ENCODE measurements around the gene LIPJ.

The LIPJ gene

DNA sequence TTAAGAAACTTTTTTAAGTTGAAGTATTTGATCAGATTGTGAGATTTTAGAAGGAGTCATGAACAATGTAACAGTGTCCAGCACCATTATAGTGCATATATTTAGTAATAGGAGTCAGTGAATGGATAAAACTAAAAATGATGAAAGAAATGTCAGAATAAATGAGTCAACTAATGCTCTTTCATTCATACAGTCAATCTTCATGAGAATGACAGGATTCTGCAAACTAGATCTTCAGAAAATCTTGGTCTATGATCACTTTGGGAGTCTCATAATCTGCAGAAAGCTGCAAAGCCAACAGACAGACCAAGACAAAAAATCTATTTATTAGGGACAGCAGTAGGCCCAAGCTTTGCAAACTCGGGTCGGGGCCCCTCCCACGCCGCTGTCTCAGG is 4.2 kb upstream of the LIPJ start:
- Histone ChIP-seq H3K79me1 (ENCODE audit: low read depth, low read length) (no peaks in the 10 kb centered on the region), H3K9me3 (replicated peaks in 1 of 2; ENCODE audit: control insufficient read depth in 2 of 2, insufficient read depth in 1 of 2, low read depth in 1 of 2, low read length in 2 of 2) (no peaks in the 10 kb centered on the region), H2AFZ (ENCODE audit: low read length) (peak overlapping the region; percentile 29), H2BK12ac (ENCODE audit: low read length) (no peak overlapping the region), H3K4me2 (ENCODE audit: insufficient read depth, low read length, poor library complexity, severe bottlenecking) (peak overlapping the region; percentile 83), H2BK5ac (ENCODE audit: low read length) (no peak overlapping the region), H3K27me3 (ENCODE audit: control insufficient read depth in 3 of 3, insufficient read depth in 3 of 3, low read depth in 1 of 3, low read length in 3 of 3) (no peaks in the 10 kb centered on the region), H3K9ac (ENCODE audit: low read depth, low read length, poor library complexity) (no peak overlapping the region), H3K4me1 (ENCODE audit: control insufficient read depth in 2 of 2, insufficient read depth in 1 of 2, low read depth in 1 of 2, low read length in 2 of 2) (no peaks in the 10 kb centered on the region), H3K4ac (ENCODE audit: low read length) (no peak overlapping the region), H2BK120ac (ENCODE audit: low read depth, low read length) (no peak overlapping the region), H3K14ac (ENCODE audit: low read length) (no peak overlapping the region), H2BK15ac (ENCODE audit: low read length) (no peak overlapping the region), H4K91ac (ENCODE audit: low read depth, low read length, poor library complexity) (no peak overlapping the region), H3K18ac (ENCODE audit: low read length) (no peak overlapping the region), H3K36me3 (replicated peaks in 1 of 2; ENCODE audit: control insufficient read depth in 2 of 2, insufficient read depth in 2 of 2, low read length in 2 of 2) (no peaks in the 10 kb centered on the region), H3K27ac (replicated peaks; ENCODE audit: low read length) (no peak overlapping the region), H3K4me3 (ENCODE audit: low read length in 2 of 2) (no peak overlapping the region), H4K8ac (ENCODE audit: low read depth, low read length) (no peak overlapping the region), H3K23ac (ENCODE audit: low read depth, low read length, poor library complexity) (no peak overlapping the region), H2AK5ac (ENCODE audit: low read depth, low read length) (no peak overlapping the region)
- no CpG with 5 or more reads among the region's 4 CpGs for WGBS, 2 donors (ENCODE audit: extremely low coverage in 2 of 2, insufficient read length in 2 of 2, insufficient replicate concordance in 1 of 2)
- DNase-seq (ENCODE audit: low spot score) = peak; percentile 1

DNA sequence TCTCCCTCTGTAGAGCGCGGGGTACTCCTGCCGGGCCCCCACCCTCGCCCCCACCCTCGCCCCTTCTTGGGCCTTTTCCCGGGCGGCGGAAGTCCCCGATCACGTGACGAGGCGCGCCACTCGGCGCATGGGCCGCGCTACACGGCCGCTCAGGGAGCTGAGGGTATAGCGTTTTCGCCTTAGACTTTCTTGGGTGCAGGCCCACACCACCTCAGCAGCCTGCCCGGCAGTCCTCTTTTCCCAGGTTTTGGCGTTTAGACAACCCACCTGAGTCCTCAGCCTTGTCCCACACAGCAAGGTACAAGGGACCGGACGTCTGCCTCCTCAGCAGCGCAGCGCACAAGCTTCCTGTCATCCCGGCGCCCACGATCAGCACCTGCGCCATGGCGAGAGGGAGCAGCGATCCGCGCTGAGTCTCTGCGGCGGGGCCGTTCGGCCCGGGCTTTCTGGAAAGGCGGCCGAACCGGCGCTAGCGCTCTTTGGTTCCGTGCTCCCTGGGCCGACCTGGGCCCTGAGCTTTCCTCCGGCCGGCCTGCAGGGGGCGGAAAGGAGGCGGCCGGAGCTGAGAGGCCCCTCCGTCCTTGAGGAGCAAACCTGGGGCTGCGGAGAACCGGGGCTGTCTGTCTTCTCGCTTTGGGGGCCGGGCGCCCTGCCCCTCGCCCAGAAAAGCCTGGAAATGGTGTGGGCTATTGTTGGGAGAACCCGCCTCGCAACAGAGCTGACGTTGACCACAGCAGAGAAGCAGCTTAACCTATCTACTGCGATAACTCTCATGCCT is 3.6 kb upstream of the LIPJ start, which contains the start of gene RNLS:
TSS of gene RNLS (minus strand) at position 513 of the 778 bp plus-strand sequence.
- H3K14ac ChIP-seq (ENCODE audit: low read length) = no peak within 1 kb of the TSS
- H2BK5ac ChIP-seq (ENCODE audit: low read length) = peak within 1 kb of the TSS; percentile 60
- H3K4ac ChIP-seq (ENCODE audit: low read length) = peak within 1 kb of the TSS; percentile 53
- no peak within 1 kb of the TSS for H2BK12ac ChIP-seq (ENCODE audit: low read length)
- H3K9ac ChIP-seq (ENCODE audit: low read depth, low read length, poor library complexity) = peak within 1 kb of the TSS; percentile 97
- peak within 1 kb of the TSS; percentile 80 for H3K27ac ChIP-seq (replicated peaks; ENCODE audit: low read length)
- peak within 1 kb of the TSS; percentile 52 for H4K8ac ChIP-seq (ENCODE audit: low read depth, low read length)
- DNase-seq (ENCODE audit: low spot score) = peak; percentile 39
- no peak within 1 kb of the TSS for H4K91ac ChIP-seq (ENCODE audit: low read depth, low read length, poor library complexity)
- no peaks in the 10 kb centered on the region for H3K9me3 ChIP-seq (replicated peaks in 1 of 2; ENCODE audit: control insufficient read depth in 2 of 2, insufficient read depth in 1 of 2, low read depth in 1 of 2, low read length in 2 of 2)
- H3K4me2 ChIP-seq (ENCODE audit: insufficient read depth, low read length, poor library complexity, severe bottlenecking) = peak within 1 kb of the TSS; percentile 83
- peak within 1 kb of the TSS; percentile 81 for H3K23ac ChIP-seq (ENCODE audit: low read depth, low read length, poor library complexity)
- H2BK120ac ChIP-seq (ENCODE audit: low read depth, low read length) = no peak within 1 kb of the TSS
- no CpG with 5 or more reads among the region's 63 CpGs for WGBS, 2 donors (ENCODE audit: extremely low coverage in 2 of 2, insufficient read length in 2 of 2, insufficient replicate concordance in 1 of 2)
- no peak within 1 kb of the TSS for H2AK5ac ChIP-seq (ENCODE audit: low read depth, low read length)
- H3K27me3 ChIP-seq (ENCODE audit: control insufficient read depth in 3 of 3, insufficient read depth in 3 of 3, low read depth in 1 of 3, low read length in 3 of 3) = no peaks in the 10 kb centered on the region
- H3K79me1 ChIP-seq (ENCODE audit: low read depth, low read length) = no peaks in the 10 kb centered on the region
- H3K4me1 ChIP-seq (ENCODE audit: control insufficient read depth in 2 of 2, insufficient read depth in 1 of 2, low read depth in 1 of 2, low read length in 2 of 2) = no peaks in the 10 kb centered on the region
- peak within 1 kb of the TSS in 1 of 2 donors; percentile 88 for H3K4me3 ChIP-seq (ENCODE audit: low read length in 2 of 2)
- no peaks in the 10 kb centered on the region for H3K36me3 ChIP-seq (replicated peaks in 1 of 2; ENCODE audit: control insufficient read depth in 2 of 2, insufficient read depth in 2 of 2, low read length in 2 of 2)
- peak within 1 kb of the TSS; percentile 66 for H2AFZ ChIP-seq (ENCODE audit: low read length)
- H3K18ac ChIP-seq (ENCODE audit: low read length) = peak within 1 kb of the TSS; percentile 93
- peak within 1 kb of the TSS; percentile 11 for H2BK15ac ChIP-seq (ENCODE audit: low read length)

DNA sequence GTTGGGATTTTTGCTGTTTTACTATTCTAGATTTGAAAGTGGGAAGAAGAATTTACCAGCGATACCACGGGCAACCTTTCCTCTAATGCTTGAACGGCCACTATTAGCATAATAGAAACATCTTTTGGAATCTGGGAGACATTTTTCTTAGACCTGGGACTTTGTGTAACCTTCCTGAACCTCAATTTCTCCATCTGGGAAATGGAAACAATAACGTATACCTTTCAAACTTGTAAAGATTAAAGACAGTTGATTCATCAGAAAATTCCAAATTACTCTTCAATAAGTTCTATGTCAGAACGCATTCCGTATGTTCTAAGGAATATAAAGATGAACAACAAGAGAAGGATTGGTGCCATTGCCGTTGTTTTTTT is 3.0 kb upstream of the LIPJ start:
- no CpG with 5 or more reads among the region's 7 CpGs for WGBS, 2 donors (ENCODE audit: extremely low coverage in 2 of 2, insufficient read length in 2 of 2, insufficient replicate concordance in 1 of 2)
- Histone ChIP-seq H2BK120ac (ENCODE audit: low read depth, low read length) (no peak overlapping the region), H3K18ac (ENCODE audit: low read length) (no peak overlapping the region), H4K91ac (ENCODE audit: low read depth, low read length, poor library complexity) (no peak overlapping the region), H3K4me1 (ENCODE audit: control insufficient read depth in 2 of 2, insufficient read depth in 1 of 2, low read depth in 1 of 2, low read length in 2 of 2) (no peaks in the 10 kb centered on the region), H2BK15ac (ENCODE audit: low read length) (no peak overlapping the region), H3K36me3 (replicated peaks in 1 of 2; ENCODE audit: control insufficient read depth in 2 of 2, insufficient read depth in 2 of 2, low read length in 2 of 2) (no peaks in the 10 kb centered on the region), H3K14ac (ENCODE audit: low read length) (no peak overlapping the region), H3K4ac (ENCODE audit: low read length) (no peak overlapping the region), H4K8ac (ENCODE audit: low read depth, low read length) (no peak overlapping the region), H3K27ac (replicated peaks; ENCODE audit: low read length) (no peak overlapping the region), H2BK12ac (ENCODE audit: low read length) (no peak overlapping the region), H3K4me2 (ENCODE audit: insufficient read depth, low read length, poor library complexity, severe bottlenecking) (peak overlapping the region; percentile 83), H3K4me3 (ENCODE audit: low read length in 2 of 2) (peak overlapping the region in 1 of 2 donors; percentile 88), H3K9ac (ENCODE audit: low read depth, low read length, poor library complexity) (no peak overlapping the region), H3K79me1 (ENCODE audit: low read depth, low read length) (no peaks in the 10 kb centered on the region), H2BK5ac (ENCODE audit: low read length) (no peak overlapping the region), H3K27me3 (ENCODE audit: control insufficient read depth in 3 of 3, insufficient read depth in 3 of 3, low read depth in 1 of 3, low read length in 3 of 3) (no peaks in the 10 kb centered on the region), H3K9me3 (replicated peaks in 1 of 2; ENCODE audit: control insufficient read depth in 2 of 2, insufficient read depth in 1 of 2, low read depth in 1 of 2, low read length in 2 of 2) (no peaks in the 10 kb centered on the region), H3K23ac (ENCODE audit: low read depth, low read length, poor library complexity) (no peak overlapping the region), H2AK5ac (ENCODE audit: low read depth, low read length) (no peak overlapping the region), H2AFZ (ENCODE audit: low read length) (peak overlapping the region; percentile 66)
- no peak for DNase-seq (ENCODE audit: low spot score)

DNA sequence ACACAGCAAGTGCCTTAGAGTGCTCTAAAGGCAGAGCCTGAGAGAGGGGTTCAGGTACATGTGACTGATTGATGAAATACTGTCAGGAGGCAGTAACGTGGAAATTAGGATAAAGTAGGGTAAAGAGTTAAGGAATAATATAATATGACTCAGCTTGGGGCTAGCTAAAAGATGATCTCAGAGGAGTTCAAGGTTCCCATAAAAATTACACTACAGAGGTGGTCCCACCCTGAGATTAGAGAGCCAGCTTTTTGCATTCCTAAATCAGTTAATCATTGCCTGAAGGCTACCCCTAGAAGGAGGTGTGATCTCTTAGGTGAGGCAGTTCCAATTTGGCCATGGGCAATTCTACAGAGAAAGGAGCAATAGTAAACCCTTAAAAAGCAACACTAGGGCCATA is 5.8 kb downstream of the LIPJ start:
- Histone ChIP-seq H3K4me2 (ENCODE audit: insufficient read depth, low read length, poor library complexity, severe bottlenecking) (no peak overlapping the region), H3K36me3 (replicated peaks in 1 of 2; ENCODE audit: control insufficient read depth in 2 of 2, insufficient read depth in 2 of 2, low read length in 2 of 2) (no peaks in the 10 kb centered on the region), H3K4me1 (ENCODE audit: control insufficient read depth in 2 of 2, insufficient read depth in 1 of 2, low read depth in 1 of 2, low read length in 2 of 2) (no peaks in the 10 kb centered on the region), H3K4ac (ENCODE audit: low read length) (no peak overlapping the region), H4K91ac (ENCODE audit: low read depth, low read length, poor library complexity) (no peak overlapping the region), H2BK15ac (ENCODE audit: low read length) (no peak overlapping the region), H2AK5ac (ENCODE audit: low read depth, low read length) (no peak overlapping the region), H3K9me3 (replicated peaks in 1 of 2; ENCODE audit: control insufficient read depth in 2 of 2, insufficient read depth in 1 of 2, low read depth in 1 of 2, low read length in 2 of 2) (no peaks in the 10 kb centered on the region), H3K79me1 (ENCODE audit: low read depth, low read length) (no peaks in the 10 kb centered on the region), H3K27ac (replicated peaks; ENCODE audit: low read length) (no peak overlapping the region), H3K27me3 (ENCODE audit: control insufficient read depth in 3 of 3, insufficient read depth in 3 of 3, low read depth in 1 of 3, low read length in 3 of 3) (no peaks in the 10 kb centered on the region), H2BK5ac (ENCODE audit: low read length) (no peak overlapping the region), H2AFZ (ENCODE audit: low read length) (no peak overlapping the region), H3K14ac (ENCODE audit: low read length) (no peak overlapping the region), H3K4me3 (ENCODE audit: low read length in 2 of 2) (no peak overlapping the region), H3K9ac (ENCODE audit: low read depth, low read length, poor library complexity) (no peak overlapping the region), H4K8ac (ENCODE audit: low read depth, low read length) (no peak overlapping the region), H2BK120ac (ENCODE audit: low read depth, low read length) (no peak overlapping the region), H3K23ac (ENCODE audit: low read depth, low read length, poor library complexity) (no peak overlapping the region), H2BK12ac (ENCODE audit: low read length) (no peak overlapping the region), H3K18ac (ENCODE audit: low read length) (no peak overlapping the region)
- WGBS, 2 donors (ENCODE audit: extremely low coverage in 2 of 2, insufficient read length in 2 of 2, insufficient replicate concordance in 1 of 2) = 100% methylated on average over 1 of the region's 1 CpG; no CpG with 5 or more reads in 1 of the 2 donors
- DNase-seq (ENCODE audit: low spot score) = no peak
